GM12892 (cell line): ENCODE measurements around the gene TMCC3.

Experiments used
- POLR2A ChIP-seq: IDR thresholded peaks from 2 replicates; pipeline ENCODE4 v1.6.1; 2011; ENCODE audit warnings: low read depth, low read length, control low read depth
- TAF1 ChIP-seq: IDR thresholded peaks from 2 replicates; pipeline ENCODE4 v1.6.1; 2011; ENCODE audit warnings: low read depth, mild to moderate bottlenecking, control low read depth, low read length, borderline replicate concordance

- no peak for TF ChIP-seq POLR2A
- TF ChIP-seq TAF1 = no peak
Measured at GRCh38 chr12:94679554-94680195, 29.3 kb upstream of the TMCC3 start.
